Renal cortex interstitium (tissue), 11 donors: ENCODE measurements around the gene OR12D1. TPM values are rescaled to one million over a fixed set of nuclear protein-coding genes. Genes with fewer than 3 reads are reported as not detected.

Source experiments
- DNase-seq, 11 donors: peaks; one replicate each; pipeline ENCODE4 v3.0.0-alpha.2; 2013; ENCODE audit warnings: low read depth in 9 of 11, low spot score in 4 of 11; ENCODE audit errors: extremely low read depth in 1 of 11
- polyA plus RNA-seq, 3 donors: library from polyadenylated mRNA; unstranded; fragments of 120-200 nt; gene quantifications; one replicate each; pipeline ENCODE4 v1.2.1, GENCODE V29; 2013; ENCODE audit not compliant: insufficient read length in 3 of 3

OR12D1 gene
- polyA plus RNA-seq, 3 donors = not detected

- DNase-seq = no peak
Observed at GRCh38 chr6:29461021-29461814, 46.5 kb downstream of the OR12D1 start.

GRCh38 chr6:29462022-29462421, 47.3 kb downstream of the OR12D1 start:
- DNase-seq = no peak

GRCh38 chr6:29465279-29465678, 50.6 kb downstream of the OR12D1 start:
- no peak for DNase-seq

GRCh38 chr6:29465801-29466200, 51.1 kb downstream of the OR12D1 start:
- DNase-seq = no peak

- DNase-seq = no peak
Observed at GRCh38 chr6:29466241-29466640, 51.5 kb downstream of the OR12D1 start.

Other genes with a start within 250 kb of the OR12D1 start
- not detected for gene OR2J2, start 244.0 kb upstream of the OR12D1 start, polyA plus RNA-seq
- gene OR14J1, start 113.2 kb upstream of the OR12D1 start, polyA plus RNA-seq = under 1 TPM; 0.06 to 0.12 (median 0.11) TPM
- not detected for gene OR5V1, start 46.1 kb upstream of the OR12D1 start, polyA plus RNA-seq
- gene OR12D3, start 39.6 kb upstream of the OR12D1 start, polyA plus RNA-seq = not detected
- gene OR12D2, start 19.3 kb upstream of the OR12D1 start, polyA plus RNA-seq = not detected
- gene OR10C1, start 24.4 kb downstream of the OR12D1 start, polyA plus RNA-seq = not detected
- not detected for gene OR11A1, start 42.1 kb downstream of the OR12D1 start, polyA plus RNA-seq
- gene OR2H1, start 42.2 kb downstream of the OR12D1 start, polyA plus RNA-seq = not detected
- not detected for gene MAS1L, start 73.0 kb downstream of the OR12D1 start, polyA plus RNA-seq
- gene UBD, start 144.8 kb downstream of the OR12D1 start, polyA plus RNA-seq = 1 to 10 TPM in 1 of 3 donors, under 1 TPM in 2; 0.52 to 1.3 (median 0.90) TPM
- gene OR2H2, start 170.2 kb downstream of the OR12D1 start, polyA plus RNA-seq = under 1 TPM; 0.11 to 0.13 (median 0.11) TPM
- gene GABBR1, start 218.3 kb downstream of the OR12D1 start, polyA plus RNA-seq = 100 to 1,000 TPM in 1 of 3 donors, 10 to 100 TPM in 2; 66.8 to 109 (median 70.0) TPM
- gene MOG, start 242.2 kb downstream of the OR12D1 start, polyA plus RNA-seq = under 1 TPM in 1 of 3 donors, not detected in 2; 0.20 TPM